IMR-90 (cell line): ENCODE measurements around the gene LMTK2.

Experiments used
- RFX5 ChIP-seq: IDR thresholded peaks from 2 replicates; pipeline ENCODE4 v1.8.0; 2012; ENCODE audit warnings: low read depth, mild to moderate bottlenecking, low read length, moderate library complexity
- TF ChIP-seq, protein P1 (sequence below): conservative IDR thresholded peaks from 2 replicates; pipeline ENCODE4 v1.5.1; 2012; ENCODE audit warnings: mild to moderate bottlenecking, low read depth, low read length, improper control_type of control experiment

DNA sequence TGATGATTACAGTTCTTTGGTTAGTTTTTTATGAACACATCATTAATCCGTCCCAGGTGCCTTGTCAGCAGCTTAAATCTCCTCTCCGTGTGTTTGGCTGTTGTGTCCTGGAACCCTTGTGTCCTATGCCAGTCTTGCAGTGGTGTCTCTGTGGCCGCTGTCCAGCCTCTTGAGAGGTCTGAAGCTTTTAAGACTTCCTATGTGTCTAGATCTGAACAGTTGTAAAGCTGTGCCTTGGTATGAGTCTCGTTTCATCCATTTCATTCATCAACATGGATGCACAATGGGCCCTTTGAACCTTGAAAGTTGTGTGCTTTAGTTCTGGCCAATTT is 16.7 kb downstream of the LMTK2 start:
- TF ChIP-seq, protein P1, sequence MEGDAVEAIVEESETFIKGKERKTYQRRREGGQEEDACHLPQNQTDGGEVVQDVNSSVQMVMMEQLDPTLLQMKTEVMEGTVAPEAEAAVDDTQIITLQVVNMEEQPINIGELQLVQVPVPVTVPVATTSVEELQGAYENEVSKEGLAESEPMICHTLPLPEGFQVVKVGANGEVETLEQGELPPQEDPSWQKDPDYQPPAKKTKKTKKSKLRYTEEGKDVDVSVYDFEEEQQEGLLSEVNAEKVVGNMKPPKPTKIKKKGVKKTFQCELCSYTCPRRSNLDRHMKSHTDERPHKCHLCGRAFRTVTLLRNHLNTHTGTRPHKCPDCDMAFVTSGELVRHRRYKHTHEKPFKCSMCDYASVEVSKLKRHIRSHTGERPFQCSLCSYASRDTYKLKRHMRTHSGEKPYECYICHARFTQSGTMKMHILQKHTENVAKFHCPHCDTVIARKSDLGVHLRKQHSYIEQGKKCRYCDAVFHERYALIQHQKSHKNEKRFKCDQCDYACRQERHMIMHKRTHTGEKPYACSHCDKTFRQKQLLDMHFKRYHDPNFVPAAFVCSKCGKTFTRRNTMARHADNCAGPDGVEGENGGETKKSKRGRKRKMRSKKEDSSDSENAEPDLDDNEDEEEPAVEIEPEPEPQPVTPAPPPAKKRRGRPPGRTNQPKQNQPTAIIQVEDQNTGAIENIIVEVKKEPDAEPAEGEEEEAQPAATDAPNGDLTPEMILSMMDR: no peak
- TF ChIP-seq RFX5: no peak
